Transverse colon (tissue), 4 donors: ENCODE measurements around the gene BRD3. TPM values are rescaled to one million over a fixed set of nuclear protein-coding genes. Genes with fewer than 3 reads are reported as not detected.

Source experiments
- DNase-seq: peaks from one replicate; pipeline ENCODE4 v3.0.0-alpha.2; 2019
- H3K27ac ChIP-seq, 4 donors: fragments of 200-600 bp; sonication (generic); 2 replicates each; pipeline ENCODE4 v1.5.1; 2016 to 2018; ENCODE audit warnings: inconsistent platforms in 4 of 4
- H3K27me3 ChIP-seq: fragments of 200-600 bp; sonication (generic); 2 replicates; pipeline ENCODE4 v1.5.1; 2017; ENCODE audit warnings: inconsistent platforms
- H3K36me3 ChIP-seq, 4 donors: fragments of 200-600 bp; sonication (generic); 2 replicates each; pipeline ENCODE4 v1.5.1; 2017 to 2019; ENCODE audit warnings: inconsistent platforms in 4 of 4
- H3K4me1 ChIP-seq, 4 donors: fragments of 200-600 bp; sonication (generic); 2 replicates each; pipeline ENCODE4 v1.5.1; 2017 to 2020; ENCODE audit warnings: inconsistent platforms in 4 of 4
- H3K4me3 ChIP-seq, 4 donors: fragments of 200-600 bp; sonication (generic); 1 replicate in 1 of 4; 2 replicates in 3 of 4; pipeline versions ENCODE4 v1.5.1 to v1.6.1; 2017 to 2019; ENCODE audit warnings: inconsistent platforms in 4 of 4
- H3K9me3 ChIP-seq, 2 donors: fragments of 200-600 bp; sonication (generic); 2 replicates each; pipeline ENCODE4 v1.5.1; 2017 to 2019; ENCODE audit warnings: inconsistent platforms in 2 of 2
- CTCF ChIP-seq, 5 experiments: fragments of 200-600 bp in 3 of 5; fragments of 450-650 bp in 2 of 5; sonication (generic) in 3 of 5; IDR thresholded peaks; 1 replicate in 2 of 5; 2 replicates in 3 of 5; pipeline ENCODE4 v1.5.1; 2016 to 2017; ENCODE audit warnings: antibody characterized with exemption in 5 of 5, inconsistent platforms in 3 of 5, mild to moderate bottlenecking in 2 of 5, moderate library complexity in 1 of 5
- EP300 ChIP-seq: sonication (generic); formaldehyde crosslinking; IDR thresholded peaks from one replicate; pipeline ENCODE4 v1.6.1; 2017; ENCODE audit warnings: antibody characterized with exemption, low read depth
- POLR2A ChIP-seq: fragments of 450-650 bp; IDR thresholded peaks from one replicate; pipeline ENCODE4 v1.6.1; 2016; ENCODE audit warnings: antibody characterized with exemption, mild to moderate bottlenecking, moderate library complexity
- POLR2AphosphoS5 ChIP-seq, 3 donors: sonication (generic); formaldehyde crosslinking; IDR thresholded peaks; one replicate each; pipeline ENCODE4 v1.6.1; 2016; ENCODE audit warnings: antibody characterized with exemption in 3 of 3
- WGBS, 2 donors: methylation state at CpG; one replicate each; pipeline ENCODE4 v1.1.5; 2018; ENCODE audit warnings: low coverage in 1 of 2; 5-methylcytosine and 5-hydroxymethylcytosine counted together
- in situ Hi-C, 4 donors: fragments of 200-750 bp; cut with MboI; loops; one replicate each; pipeline versions ENCODE4 v1.15.0 to v1.15.1; 2017; ENCODE audit warnings: low sequenced_read_pairs in 3 of 4, low pct_ligation_motif_present in 1 of 4, low pct_unique_long_range_greater_than_20kb in 1 of 4
- intact Hi-C: fragments of 100-400 bp; cut with DNase I; formaldehyde crosslinking; loops from one replicate; pipeline ENCODE4 v1.15.1; 2023; ENCODE audit warnings: low total_unique reads
- total RNA-seq, 4 donors: library from RNA; depleted of rRNA; stranded (reverse); fragments of >200 nt; gene quantifications; one replicate each; pipeline ENCODE4 v1.1.0, GENCODE V29; 2016

Gene BRD3
- total RNA-seq, 4 donors from 2014 or later = 14.5 to 21.3 (median 17.2) TPM

- WGBS, 2 donors = 87% methylated on average over 21 of the region's 28 CpGs; no CpG with 5 or more reads in 1 of the 2 donors
- H3K4me1 ChIP-seq = peaks cover 22 to 54% (median 33%) of the 10 kb centered on the region in 4 donors
- in situ Hi-C loops (no loop called here), intact Hi-C loops (no loop called here)
- no peak overlapping the region for H3K4me3 ChIP-seq
- TF ChIP-seq CTCF (IDR thresholded peaks at IDR 0.05) (no peak), POLR2A (no peak), EP300 (no peak)
- no peaks in the 10 kb centered on the region for H3K9me3 ChIP-seq
- peak; percentile 6 for DNase-seq
- peaks cover 0 to 10% (median 3%) of the 10 kb centered on the region in 4 donors for H3K36me3 ChIP-seq
- peak overlapping the region; percentile 0 to 59 (median 45) for H3K27ac ChIP-seq
- H3K27me3 ChIP-seq = no peaks in the 10 kb centered on the region
Measured at GRCh38 chr9:134054891-134055811, 12.7 kb downstream of the BRD3 start.

GRCh38 chr9:134053941-134054761 is 13.7 kb downstream of the BRD3 start:
- DNase-seq = peak; percentile 5
- no peak for TF ChIP-seq POLR2A
- TF ChIP-seq POLR2AphosphoS5 (IDR thresholded peaks at IDR 0.05) = no peak
- no peak for TF ChIP-seq EP300
- TF ChIP-seq CTCF (IDR thresholded peaks at IDR 0.05) = no peak
- intact Hi-C loops = no loop called here
- in situ Hi-C loops = no loop called here
- Histone ChIP-seq H3K27ac (no peak overlapping the region), H3K4me3 (no peak overlapping the region), H3K9me3 (no peaks in the 10 kb centered on the region), H3K27me3 (no peaks in the 10 kb centered on the region), H3K36me3 (peaks cover 0 to 15% (median 5%) of the 10 kb centered on the region in 4 donors), H3K4me1 (peaks cover 22 to 53% (median 31%) of the 10 kb centered on the region in 4 donors)
- 95 to 100% methylated on average over 1 to 41 of the region's 44 CpGs for WGBS, 2 donors

GRCh38 chr9:134053401-134053871 is 14.4 kb downstream of the BRD3 start:
- intact Hi-C loops (no loop called here), in situ Hi-C loops (no loop called here)
- Histone ChIP-seq H3K4me1 (peaks cover 15 to 47% (median 27%) of the 10 kb centered on the region in 4 donors), H3K27me3 (no peaks in the 10 kb centered on the region), H3K36me3 (peaks cover 0 to 17% (median 5%) of the 10 kb centered on the region in 4 donors), H3K4me3 (no peak overlapping the region), H3K27ac (no peak overlapping the region), H3K9me3 (no peaks in the 10 kb centered on the region)
- 89% methylated on average over 24 of the region's 28 CpGs; no CpG with 5 or more reads in 1 of the 2 donors for WGBS, 2 donors
- TF ChIP-seq EP300 (no peak), CTCF (IDR thresholded peaks at IDR 0.05) (no peak), POLR2AphosphoS5 (IDR thresholded peaks at IDR 0.05) (no peak), POLR2A (no peak)
- no peak for DNase-seq

GRCh38 chr9:134052941-134053340 is 14.9 kb downstream of the BRD3 start:
- Histone ChIP-seq H3K4me1 (peaks cover 14 to 44% (median 27%) of the 10 kb centered on the region in 4 donors), H3K4me3 (no peak overlapping the region), H3K36me3 (peaks cover 0 to 17% (median 6%) of the 10 kb centered on the region in 4 donors), H3K27me3 (no peaks in the 10 kb centered on the region), H3K9me3 (no peaks in the 10 kb centered on the region), H3K27ac (no peak overlapping the region)
- DNase-seq = no peak
- intact Hi-C loops = no loop called here
- TF ChIP-seq EP300 = no peak
- no peak for TF ChIP-seq POLR2AphosphoS5 (IDR thresholded peaks at IDR 0.05)
- no peak for TF ChIP-seq CTCF (IDR thresholded peaks at IDR 0.05)
- no peak for TF ChIP-seq POLR2A
- in situ Hi-C loops = no loop called here
- WGBS, 2 donors = 93% methylated on average over 16 of the region's 16 CpGs; no CpG with 5 or more reads in 1 of the 2 donors
